ENCODE data around the gene GNPTAB. TPM values are rescaled to one million over a fixed set of nuclear protein-coding genes. Genes with fewer than 3 reads are reported as not detected.

Gene GNPTAB
- total and polyA plus RNA-seq, 2 donors (not counting 1 experiment from before 2014, with no cell fraction given) = 10.4 to 79.4 TPM

GRCh38 chr12:101710288-101710687, 120.5 kb downstream of the GNPTAB start:
- H3K27ac ChIP-seq (ENCODE audit: low read length in 2 of 2) = no peak overlapping the region
- Mint-ChIP-seq H3K9me3 (ENCODE audit: insufficient read depth) (no peaks in the 10 kb centered on the region), H3K4me3 (no peak overlapping the region), H3K27me3 (no peaks in the 10 kb centered on the region), H3K4me1 (peaks cover 58% of the 10 kb centered on the region), H3K27ac (no peak overlapping the region)
- no peaks in the 10 kb centered on the region for H3K27me3 ChIP-seq (replicated peaks in 1 of 4; ENCODE audit: control extremely low read depth in 1 of 4, control insufficient read depth in 3 of 4, insufficient read depth in 4 of 4, low read length in 3 of 4)
- ATAC-seq (ENCODE audit: low read depth) = no peak
- WGBS (ENCODE audit: insufficient coverage) = no CpG with 5 or more reads among the region's 4 CpGs
- peaks cover 45% of the 10 kb centered on the region for H4K20me1 ChIP-seq (ENCODE audit: control insufficient read depth, insufficient read depth, low read length, poor library complexity, severe bottlenecking)
- H3K79me2 ChIP-seq (ENCODE audit: control insufficient read depth, insufficient read depth, low read length) = peaks cover 64% of the 10 kb centered on the region
- no peak for TF ChIP-seq EZH2 (IDR thresholded peaks at IDR 0.05; ENCODE audit: borderline replicate concordance, insufficient read depth, low read depth, low read length, poor library complexity, severe bottlenecking)
- H3K4me1 ChIP-seq (ENCODE audit: control insufficient read depth in 2 of 2, insufficient read depth in 2 of 2, low read length in 2 of 2) = peaks cover 5 to 31% of the 10 kb centered on the region in 2 donors
- intact Hi-C loops (cut with micrococcal nuclease) = no loop called here
- H3K9ac ChIP-seq (ENCODE audit: low read length) = no peak overlapping the region
- H3K4me2 ChIP-seq (replicated peaks; ENCODE audit: low read depth, low read length, poor library complexity, severe bottlenecking) = no peak overlapping the region
- H3K4me3 ChIP-seq (ENCODE audit: control extremely low read depth in 1 of 5, extremely low read depth in 1 of 5, insufficient read depth in 1 of 5, low read depth in 2 of 5, low read length in 4 of 5) = no peak overlapping the region
- CTCF ChIA-PET = no interaction called here
- no peak for DNase-seq
- peaks cover 0 to 1% (median 0%) of the 10 kb centered on the region in 3 donors for H3K9me3 ChIP-seq (ENCODE audit: control extremely low read depth in 1 of 3, control insufficient read depth in 2 of 3, insufficient read depth in 1 of 3, low read length in 2 of 3)
- H2AFZ ChIP-seq (ENCODE audit: insufficient read depth, low read depth, low read length, poor library complexity, severe bottlenecking) = no peak overlapping the region
- POLR2A ChIA-PET = no interaction called here
- H3K36me3 ChIP-seq (replicated peaks in 1 of 2; ENCODE audit: control extremely low read depth in 1 of 2, control insufficient read depth in 1 of 2, extremely low read depth in 1 of 2, insufficient read depth in 2 of 2, low read length in 1 of 2) = peaks cover 0 to 1% of the 10 kb centered on the region in 2 experiments

GRCh38 chr12:101707131-101707782, 123.5 kb downstream of the GNPTAB start:
- Histone ChIP-seq H3K27me3 (replicated peaks in 1 of 4; ENCODE audit: control extremely low read depth in 1 of 4, control insufficient read depth in 3 of 4, insufficient read depth in 4 of 4, low read length in 3 of 4) (no peaks in the 10 kb centered on the region), H3K36me3 (replicated peaks in 1 of 2; ENCODE audit: control extremely low read depth in 1 of 2, control insufficient read depth in 1 of 2, extremely low read depth in 1 of 2, insufficient read depth in 2 of 2, low read length in 1 of 2) (no peaks in the 10 kb centered on the region), H2AFZ (ENCODE audit: insufficient read depth, low read depth, low read length, poor library complexity, severe bottlenecking) (no peak overlapping the region), H3K79me2 (ENCODE audit: control insufficient read depth, insufficient read depth, low read length) (peaks cover 76% of the 10 kb centered on the region), H3K4me3 (ENCODE audit: control extremely low read depth in 1 of 5, extremely low read depth in 1 of 5, insufficient read depth in 1 of 5, low read depth in 2 of 5, low read length in 4 of 5) (no peak overlapping the region), H4K20me1 (ENCODE audit: control insufficient read depth, insufficient read depth, low read length, poor library complexity, severe bottlenecking) (peaks cover 44% of the 10 kb centered on the region), H3K4me1 (ENCODE audit: control insufficient read depth in 2 of 2, insufficient read depth in 2 of 2, low read length in 2 of 2) (peaks cover 16 to 37% of the 10 kb centered on the region in 2 donors), H3K9me3 (ENCODE audit: control extremely low read depth in 1 of 3, control insufficient read depth in 2 of 3, insufficient read depth in 1 of 3, low read length in 2 of 3) (peaks cover 0 to 1% (median 0%) of the 10 kb centered on the region in 3 donors), H3K4me2 (replicated peaks; ENCODE audit: low read depth, low read length, poor library complexity, severe bottlenecking) (no peak overlapping the region), H3K27ac (ENCODE audit: low read length in 2 of 2) (no peak overlapping the region), H3K9ac (ENCODE audit: low read length) (no peak overlapping the region)
- ChIA-PET POLR2A (no interaction called here), CTCF (interaction anchor here (1.0 to 1.6 kb wide), 3 partner anchors 16 to 53 kb away, joined by 3 to 4 read pairs (median 4); no protein-coding TSS in a partner anchor)
- Mint-ChIP-seq H3K27ac (no peak overlapping the region), H3K4me1 (peaks cover 50% of the 10 kb centered on the region), H3K9me3 (ENCODE audit: insufficient read depth) (no peaks in the 10 kb centered on the region), H3K27me3 (no peaks in the 10 kb centered on the region), H3K4me3 (no peak overlapping the region)
- no peak for DNase-seq
- ATAC-seq (ENCODE audit: low read depth) = no peak
- TF ChIP-seq CTCF (IDR thresholded peaks at IDR 0.05) (no peak), EZH2 (IDR thresholded peaks at IDR 0.05; ENCODE audit: borderline replicate concordance, insufficient read depth, low read depth, low read length, poor library complexity, severe bottlenecking) (no peak)
- intact Hi-C loops (cut with micrococcal nuclease) = no loop called here
